ENCODE results near the gene ZNF398.
"Not testable (repeated sequence)": the region's sequence is repeated elsewhere in the genome, so short reads cannot be mapped to it uniquely, and the experiment has no call there.

Gene ZNF398, protein sequence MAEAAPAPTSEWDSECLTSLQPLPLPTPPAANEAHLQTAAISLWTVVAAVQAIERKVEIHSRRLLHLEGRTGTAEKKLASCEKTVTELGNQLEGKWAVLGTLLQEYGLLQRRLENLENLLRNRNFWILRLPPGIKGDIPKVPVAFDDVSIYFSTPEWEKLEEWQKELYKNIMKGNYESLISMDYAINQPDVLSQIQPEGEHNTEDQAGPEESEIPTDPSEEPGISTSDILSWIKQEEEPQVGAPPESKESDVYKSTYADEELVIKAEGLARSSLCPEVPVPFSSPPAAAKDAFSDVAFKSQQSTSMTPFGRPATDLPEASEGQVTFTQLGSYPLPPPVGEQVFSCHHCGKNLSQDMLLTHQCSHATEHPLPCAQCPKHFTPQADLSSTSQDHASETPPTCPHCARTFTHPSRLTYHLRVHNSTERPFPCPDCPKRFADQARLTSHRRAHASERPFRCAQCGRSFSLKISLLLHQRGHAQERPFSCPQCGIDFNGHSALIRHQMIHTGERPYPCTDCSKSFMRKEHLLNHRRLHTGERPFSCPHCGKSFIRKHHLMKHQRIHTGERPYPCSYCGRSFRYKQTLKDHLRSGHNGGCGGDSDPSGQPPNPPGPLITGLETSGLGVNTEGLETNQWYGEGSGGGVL

DNA sequence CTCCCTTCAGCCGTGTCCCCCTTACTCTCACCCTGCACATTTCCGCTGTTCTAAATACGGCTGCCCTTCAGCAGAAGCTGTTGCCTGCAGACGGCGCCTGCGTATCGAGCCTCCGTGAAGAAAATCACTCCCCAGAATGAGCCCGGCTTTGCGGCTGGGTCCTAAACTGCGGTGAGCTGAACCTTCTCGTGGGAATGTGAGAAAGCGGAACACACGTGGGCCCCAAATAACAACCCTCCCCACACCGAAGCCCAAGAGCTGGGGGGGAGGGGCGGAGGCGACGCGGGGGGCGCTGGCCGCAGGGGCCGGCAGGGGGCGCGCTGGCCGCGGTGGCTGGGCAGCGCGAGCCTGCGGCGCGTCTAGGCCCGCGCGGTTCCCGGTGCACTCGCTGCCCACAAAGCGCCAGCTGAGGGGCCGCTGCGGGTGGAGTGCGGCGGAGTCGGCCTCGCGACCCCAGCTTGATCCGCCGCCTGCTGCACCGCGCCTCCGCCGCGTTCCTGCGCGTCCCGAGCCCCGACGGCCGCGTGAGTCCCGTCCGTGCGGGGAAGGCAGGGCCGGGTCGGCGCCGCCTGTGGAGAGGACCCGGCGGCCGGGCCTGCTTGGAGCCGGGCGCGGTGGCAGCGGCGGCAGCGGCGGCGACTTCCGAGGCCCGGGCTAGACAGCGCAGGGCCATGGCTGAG, at the start of gene ZNF398:
ZNF398 (plus strand) TSS at position 382 of the 680 bp plus-strand sequence; CDS start at position 672, 290 bp downstream.
- peak; percentile 89 for DNase-seq

DNA sequence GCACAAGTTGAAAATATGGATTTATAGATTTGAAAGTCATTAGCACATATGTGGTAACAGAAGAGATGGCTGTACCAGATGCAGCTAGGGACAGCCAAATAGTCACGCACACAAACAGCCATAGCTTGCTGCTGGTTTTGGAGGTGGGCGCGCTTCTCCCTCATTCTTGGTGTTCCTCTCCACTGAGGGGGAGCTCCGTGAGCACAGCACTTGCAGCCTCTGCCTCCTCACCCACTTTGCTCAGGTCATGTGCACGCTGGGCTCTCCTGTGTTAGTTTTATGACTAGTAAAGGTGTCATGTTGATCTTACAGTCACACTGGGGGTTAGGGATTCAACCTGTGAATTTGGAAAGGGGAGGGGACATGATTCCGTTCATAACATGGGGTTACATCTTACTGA, 48.2 kb upstream of the ZNF398 start:
- no peak for DNase-seq

DNA sequence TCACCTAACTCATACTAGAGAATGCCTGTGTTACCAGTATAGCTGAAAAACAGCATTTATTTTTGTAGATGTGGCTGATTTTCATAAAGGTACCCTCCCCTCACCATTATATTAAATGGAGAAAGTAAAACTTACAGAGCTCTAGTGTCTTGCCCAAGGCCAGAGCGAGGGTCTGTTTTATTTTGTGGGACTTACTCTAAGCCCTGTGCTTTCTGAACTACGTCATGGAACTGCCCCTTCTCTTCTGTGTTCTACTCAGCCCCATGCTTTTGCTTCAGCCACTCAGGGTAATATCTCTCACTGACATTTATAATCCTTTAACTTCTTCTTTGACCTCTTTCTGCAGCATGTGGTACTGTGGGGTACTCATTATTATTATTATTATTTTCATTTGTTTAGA, 46.4 kb upstream of the ZNF398 start:
- no peak for DNase-seq

DNA sequence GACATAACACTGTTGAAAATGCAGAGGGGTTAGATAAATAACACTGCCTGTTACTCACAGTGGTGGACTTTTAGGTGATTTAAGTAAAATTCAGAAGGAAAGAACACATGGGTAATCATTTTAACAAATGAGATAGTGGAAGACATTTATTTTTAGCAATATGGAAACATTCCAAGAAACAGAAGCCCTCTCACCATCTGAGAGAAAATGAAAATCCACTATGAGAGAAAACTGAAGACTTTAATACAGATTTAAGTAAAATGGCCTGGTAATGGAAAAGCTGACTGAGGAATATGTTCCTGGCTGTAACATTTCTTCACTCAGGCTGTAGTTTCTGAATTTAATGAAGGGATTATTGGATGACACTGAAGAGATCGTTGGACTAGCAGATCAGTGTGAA, 44.6 kb upstream of the ZNF398 start:
- DNase-seq = no peak

DNA sequence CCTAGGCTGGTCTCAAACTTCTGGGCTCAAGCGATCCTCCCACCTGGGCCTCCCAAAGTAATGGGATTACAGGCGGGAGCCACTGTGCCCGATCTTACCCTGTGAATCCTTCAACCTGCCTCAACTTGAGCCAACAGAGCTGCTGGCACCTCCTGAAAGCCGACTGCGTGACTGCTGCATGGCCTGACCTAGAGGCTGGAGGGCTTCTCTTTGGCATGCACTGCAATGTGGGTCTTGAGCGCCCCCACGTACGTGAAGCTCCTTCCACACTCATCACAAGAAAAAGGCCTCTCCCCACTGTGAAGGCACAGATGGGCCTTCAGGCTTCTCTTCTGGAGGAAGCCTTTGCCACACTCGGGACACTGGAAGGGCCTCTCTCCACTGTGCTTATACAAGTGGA, 43.8 kb upstream of the ZNF398 start:
- no peak for DNase-seq

DNA sequence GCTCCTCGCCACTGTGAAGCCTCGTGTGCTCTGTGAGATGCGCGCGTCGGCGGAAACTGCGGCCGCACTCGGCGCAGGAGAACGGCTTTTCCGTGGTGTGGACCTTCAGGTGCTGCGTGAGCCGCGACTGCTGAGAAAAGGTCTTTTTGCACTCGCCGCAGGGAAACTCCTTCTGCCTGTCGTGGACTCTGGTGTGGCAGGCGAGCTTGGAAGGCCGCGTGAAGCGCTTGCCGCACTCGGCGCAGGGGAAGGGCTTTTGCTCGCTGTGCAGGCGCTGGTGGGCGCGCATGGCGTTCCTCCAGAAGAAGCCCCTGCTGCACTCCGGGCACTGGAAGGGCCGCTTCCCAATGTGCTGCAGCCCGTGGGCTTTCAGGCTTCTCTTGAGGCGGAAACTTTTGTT, 43.0 kb upstream of the ZNF398 start:
- DNase-seq = no peak

DNA sequence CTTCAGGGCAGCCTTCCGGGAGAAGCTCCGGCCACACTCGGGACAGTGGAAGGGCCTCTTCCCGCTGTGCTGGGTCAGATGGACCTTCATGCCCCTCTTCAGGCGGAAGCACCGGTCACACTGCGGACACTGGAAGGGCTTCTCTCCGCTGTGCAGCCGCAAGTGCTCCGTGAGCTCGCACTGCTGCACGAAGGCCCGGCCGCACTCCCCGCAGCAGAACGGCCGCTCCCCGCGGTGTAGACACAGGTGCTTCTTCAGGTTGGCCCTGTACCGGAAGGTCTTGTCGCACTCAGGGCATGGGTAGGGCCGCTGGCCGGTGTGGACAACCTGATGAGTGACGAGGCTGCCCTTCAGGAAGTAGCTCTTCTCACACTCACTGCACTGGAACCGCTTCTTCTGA, 42.5 kb upstream of the ZNF398 start:
- no peak for DNase-seq

DNA sequence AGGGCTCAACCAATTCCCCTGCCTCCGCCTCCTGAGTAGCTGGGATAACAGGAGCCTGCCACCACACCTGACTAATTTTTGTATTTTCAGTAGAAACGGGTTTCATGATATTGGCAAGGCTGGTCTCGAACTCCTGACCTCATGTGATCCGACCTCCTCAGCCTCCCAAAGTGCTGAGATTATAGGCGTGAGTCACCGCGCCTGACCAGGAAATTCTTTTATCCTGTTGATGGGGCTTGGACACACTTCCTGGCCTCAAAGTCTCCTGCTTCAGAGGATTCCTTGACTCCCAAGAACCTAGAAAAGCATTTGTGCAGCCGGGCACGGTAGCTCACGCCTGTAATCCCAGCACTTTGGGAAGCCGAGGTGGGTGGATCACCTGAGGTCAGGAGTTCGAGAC, 37.3 kb upstream of the ZNF398 start:
- DNase-seq = no peak

DNA sequence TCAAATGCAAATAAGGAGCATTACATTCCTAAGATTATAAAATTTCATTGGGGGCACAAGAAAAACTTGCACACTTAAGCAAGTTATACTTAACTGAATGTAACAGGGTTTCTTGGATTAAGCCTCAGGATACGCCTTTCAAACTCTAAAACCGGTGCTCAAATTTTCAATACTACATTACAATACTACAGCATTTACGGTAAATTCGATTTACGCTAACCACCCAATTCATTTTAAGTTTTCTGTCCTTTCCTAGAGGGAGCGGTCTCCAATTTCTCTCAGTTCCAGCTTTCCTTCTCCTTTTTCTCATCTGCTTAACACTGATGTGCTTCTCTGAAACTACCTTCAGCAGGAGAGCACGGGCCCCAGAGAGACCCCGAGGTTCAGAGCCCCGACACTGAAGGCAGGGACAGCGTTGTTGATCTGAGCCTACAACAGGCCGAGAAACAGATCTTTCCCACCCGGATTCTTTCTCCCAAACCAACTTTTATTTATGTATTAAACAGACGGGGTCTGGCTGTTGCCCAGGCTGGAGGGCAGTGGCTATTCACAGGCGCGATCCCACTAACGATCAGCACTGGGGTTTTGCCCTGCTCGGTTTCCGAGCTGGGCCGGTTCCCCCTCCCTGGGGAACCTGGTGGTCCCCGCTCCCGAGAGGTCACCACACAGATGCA, 21.9 kb upstream of the ZNF398 start:
- DNase-seq = peak; percentile 6

DNA sequence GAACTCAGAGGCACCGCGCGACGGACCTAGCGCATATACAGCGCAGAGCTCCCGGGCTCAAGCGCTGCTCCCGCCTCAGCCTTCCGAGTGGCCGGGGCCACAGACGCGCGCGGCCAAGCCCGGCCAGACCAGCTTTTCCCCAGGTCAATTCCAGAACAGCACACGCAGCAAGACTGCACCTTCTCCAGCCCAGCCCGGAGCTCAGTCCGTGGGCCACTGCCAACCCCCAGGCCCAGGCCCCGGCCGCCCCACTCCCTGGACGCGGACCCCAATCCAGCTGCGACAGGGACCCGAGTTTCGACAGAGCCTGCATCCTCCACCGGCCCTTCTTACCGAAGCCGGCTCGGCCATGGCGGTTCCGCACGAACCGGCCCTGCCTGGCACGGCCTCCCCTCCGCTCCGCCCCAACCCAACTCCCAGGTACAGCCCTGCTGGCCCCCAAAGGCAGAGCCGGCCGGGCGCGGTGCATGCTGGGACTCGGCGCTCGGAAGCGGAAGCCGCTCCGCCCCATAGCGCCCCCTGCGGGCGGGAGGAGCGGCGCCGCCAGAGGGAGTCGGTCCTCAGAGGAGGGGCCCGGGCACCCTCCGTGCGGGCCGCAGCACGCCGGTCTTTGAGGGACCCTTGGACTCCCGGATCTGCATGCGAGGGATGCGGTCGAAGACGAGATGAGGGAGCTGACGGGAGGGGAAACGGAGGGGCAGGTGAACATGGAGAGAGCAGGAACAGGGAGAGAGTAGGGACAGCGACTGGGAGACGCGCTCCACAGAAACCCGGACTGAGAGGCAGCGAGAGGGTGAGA, 21.2 kb upstream of the ZNF398 start, which contains the start of gene ZNF425:
ZNF425 (minus strand) TSS at position 462 of the 799 bp plus-strand sequence; CDS start at position 351, 111 bp downstream.
- DNase-seq = peak; percentile 98

DNA sequence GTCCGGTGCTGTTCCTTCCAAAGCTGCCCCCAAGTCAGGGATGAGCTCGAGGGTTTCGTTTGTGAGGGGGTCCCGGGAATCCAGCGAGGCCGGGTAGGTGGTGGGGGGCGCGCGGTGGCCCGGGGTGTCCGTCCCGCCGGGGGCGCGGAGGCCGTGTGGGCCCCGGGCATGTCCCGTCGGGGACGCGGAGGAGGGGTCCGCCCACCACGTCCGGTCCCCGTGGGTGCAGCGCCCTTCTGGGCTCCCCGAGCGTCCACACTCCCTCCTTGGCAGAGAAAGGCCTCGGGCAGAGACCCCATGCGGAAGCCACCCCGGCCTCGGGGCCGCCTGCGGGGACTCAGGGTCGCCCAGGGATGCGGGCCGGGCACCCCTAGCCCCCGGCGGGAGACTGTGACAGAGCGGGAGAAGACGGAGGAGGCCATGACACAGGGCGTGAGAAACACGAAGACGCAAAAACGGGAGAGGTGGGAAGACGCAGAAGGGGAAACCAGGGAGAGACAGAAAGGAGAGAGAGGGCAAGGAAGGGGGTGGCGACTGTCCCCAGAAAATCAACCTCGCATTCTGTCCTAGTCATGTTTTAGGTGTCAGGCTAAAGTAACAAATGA, 20.5 kb upstream of the ZNF398 start:
- peak; percentile 90 for DNase-seq

DNA sequence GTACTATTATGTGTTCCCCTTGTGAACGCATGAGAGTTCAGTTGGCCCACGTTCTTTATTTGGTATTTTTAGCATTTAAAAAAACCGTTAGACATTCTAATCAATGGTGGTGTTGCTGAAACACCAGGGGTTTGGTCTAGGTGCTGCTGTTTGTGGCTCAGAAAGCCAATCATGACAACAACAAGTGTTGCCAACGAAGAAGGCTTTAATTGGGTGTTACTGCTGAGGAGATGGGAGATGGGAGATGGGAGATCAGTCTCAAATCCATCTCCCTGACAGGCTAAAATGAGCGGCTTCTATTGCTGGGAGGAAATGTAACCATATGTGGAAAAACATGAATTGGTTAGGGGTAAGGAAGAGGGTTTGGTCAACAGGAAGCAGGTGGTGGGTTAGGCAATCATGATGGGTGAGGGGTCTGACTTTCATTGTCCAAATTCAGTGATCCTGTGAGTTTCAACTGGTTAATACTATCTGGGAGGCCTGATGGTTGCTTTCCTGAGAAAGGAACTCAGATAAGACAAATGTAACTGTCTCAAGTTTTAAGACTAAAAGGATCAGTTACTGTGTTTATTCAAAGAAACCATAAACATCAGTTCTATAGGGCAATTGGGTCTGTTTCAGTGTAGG, 16.6 kb upstream of the ZNF398 start:
- no peak for DNase-seq

DNA sequence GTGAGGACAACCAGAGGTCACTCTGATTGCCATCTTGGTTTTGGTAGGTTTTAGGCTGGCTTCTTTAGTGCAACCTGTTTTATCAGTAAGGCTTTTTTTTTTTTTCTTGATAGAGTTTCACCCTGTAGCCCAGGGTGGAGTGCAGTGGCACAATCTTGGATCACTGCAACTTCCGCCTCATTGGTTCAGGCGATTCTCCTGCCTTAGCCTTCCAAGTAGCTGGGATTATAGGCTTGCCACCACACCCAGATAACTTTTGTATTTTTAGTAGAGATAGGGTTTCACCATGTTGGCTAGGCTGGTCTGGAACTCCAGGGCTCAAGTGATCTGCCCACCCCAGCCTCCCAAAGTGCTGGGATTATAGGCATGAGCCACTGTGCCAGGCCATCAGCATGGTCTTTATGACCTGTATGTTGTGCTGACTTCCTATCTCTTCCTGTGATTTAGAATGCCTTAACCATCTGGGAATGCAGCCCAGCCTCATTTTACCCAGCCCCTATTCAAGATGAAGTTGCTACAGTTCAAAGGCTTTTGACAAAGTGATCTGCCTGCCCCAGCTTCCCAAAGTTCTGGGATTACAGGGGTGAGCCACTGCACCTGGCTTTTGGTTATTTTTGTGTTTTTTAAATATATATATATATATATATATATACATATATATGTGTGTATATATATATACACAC, 14.1 kb upstream of the ZNF398 start:
- DNase-seq = no peak

DNA sequence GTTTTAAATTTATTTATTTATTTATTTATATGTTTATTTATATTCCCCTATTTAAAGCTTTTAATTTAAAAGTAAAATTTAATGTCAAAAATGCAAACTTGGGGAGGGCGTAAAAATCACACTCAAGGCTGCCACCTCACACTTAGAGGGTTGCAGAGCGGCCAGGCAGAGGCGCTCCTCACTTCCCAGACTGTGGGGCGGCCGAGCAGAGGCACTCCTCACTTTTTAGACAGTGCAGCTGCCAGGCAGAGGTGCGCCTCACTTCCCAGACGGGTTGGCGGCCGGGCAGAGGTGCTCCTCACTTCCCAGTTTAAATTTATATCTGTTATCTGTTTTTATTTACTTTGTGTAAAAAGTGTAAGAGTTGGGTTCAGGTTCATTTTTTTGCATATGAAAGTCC, 11.1 kb upstream of the ZNF398 start:
- no peak for DNase-seq

DNA sequence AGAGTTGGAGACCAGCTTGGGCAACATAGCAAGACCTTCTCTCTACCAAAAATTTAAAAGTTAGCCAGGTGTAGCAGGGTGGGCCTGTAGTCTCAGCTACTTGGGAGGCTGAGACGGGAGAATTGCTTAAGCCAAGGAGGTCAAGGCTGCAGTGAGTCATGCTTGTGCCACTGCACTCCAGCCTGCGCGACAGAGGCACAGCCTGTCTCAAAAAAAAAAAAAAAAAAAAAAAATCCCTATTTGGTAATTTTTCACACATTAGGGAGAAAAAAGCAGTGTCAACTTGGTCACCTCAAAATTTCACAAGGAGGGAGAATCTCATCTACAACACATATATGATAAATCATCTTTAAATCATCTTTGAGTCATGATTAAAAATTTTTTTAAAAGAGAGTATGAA, 6.4 kb upstream of the ZNF398 start:
- no peak for DNase-seq

DNA sequence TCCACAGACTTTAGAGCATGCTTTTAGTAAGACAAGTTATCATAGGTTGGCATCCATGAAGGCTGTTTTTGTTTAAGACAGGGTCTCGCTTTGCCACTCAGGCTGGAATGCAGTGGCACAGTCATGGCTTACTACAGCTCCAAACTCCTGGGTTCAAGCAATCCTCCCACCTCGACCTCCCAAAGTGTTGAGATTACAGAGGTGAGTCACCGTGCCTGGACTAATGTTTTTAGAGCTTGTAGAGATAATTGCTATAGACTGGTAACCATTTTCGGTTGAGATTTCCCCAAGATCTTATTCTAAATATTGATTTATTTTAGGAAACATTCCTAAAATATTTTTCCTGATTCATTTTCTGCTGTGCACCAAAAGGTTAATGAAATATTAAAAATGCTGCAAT, 5.4 kb upstream of the ZNF398 start:
- no peak for DNase-seq

DNA sequence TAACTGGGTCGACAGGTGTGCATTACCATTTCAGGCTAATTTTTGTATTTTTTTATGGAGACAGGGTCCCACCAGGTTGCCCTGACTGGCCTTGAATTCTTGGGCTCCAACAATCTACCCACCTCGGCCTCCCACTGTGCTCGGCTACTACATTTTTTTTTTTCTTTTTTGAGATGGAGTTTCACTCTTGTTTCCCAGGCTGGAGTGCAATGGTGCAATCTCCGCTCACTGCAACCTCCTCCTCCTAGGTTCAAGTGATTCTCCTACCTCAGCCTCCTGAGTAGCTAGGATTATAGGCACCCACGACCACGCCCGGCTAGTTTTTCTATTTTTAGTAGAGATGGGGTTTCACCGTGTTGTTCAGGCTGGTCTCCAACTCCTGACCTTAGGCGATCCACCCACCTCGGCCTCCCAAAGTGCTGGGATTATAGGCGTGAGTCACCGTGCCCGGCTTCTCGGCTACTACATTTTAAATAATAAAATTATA, 2.8 kb upstream of the ZNF398 start:
- not testable (repeated sequence) for DNase-seq

DNA sequence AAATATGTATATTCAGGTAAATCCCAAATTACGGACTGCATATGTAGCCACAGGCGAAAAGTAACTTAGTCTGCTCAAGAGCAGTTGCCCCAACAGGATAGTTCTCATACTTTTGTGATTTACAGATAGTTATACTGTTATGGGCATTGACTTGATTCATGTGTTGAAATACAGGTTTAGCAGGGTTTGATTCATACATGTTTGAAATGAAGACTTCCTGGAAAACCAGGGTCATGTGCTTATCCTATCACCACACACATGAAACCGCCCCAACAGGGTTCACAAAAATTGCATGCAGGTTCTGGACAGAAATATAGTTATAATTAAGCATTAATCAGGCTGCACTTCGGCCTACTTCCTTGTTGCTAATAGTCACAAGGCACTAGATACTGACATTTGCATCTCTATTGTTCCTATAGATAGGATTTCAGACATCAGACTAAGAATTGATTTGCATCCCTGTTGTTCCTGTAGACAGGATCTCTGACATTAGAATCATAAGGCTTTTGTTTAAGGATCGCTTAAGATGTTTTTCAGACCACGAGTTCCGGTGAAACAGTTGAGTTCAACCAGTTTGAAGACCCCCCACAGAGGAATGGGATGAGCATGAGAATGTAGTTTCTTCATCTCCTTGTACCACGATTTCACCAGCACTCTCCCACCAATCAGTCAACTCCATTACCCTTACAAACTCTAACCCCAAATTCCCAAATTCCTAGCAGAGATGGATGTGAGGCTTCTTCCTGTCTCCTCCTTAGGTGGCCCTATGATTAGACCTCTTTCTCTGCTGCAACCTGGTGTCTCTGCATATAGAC, 2.0 kb upstream of the ZNF398 start:
- no peak for DNase-seq

DNA sequence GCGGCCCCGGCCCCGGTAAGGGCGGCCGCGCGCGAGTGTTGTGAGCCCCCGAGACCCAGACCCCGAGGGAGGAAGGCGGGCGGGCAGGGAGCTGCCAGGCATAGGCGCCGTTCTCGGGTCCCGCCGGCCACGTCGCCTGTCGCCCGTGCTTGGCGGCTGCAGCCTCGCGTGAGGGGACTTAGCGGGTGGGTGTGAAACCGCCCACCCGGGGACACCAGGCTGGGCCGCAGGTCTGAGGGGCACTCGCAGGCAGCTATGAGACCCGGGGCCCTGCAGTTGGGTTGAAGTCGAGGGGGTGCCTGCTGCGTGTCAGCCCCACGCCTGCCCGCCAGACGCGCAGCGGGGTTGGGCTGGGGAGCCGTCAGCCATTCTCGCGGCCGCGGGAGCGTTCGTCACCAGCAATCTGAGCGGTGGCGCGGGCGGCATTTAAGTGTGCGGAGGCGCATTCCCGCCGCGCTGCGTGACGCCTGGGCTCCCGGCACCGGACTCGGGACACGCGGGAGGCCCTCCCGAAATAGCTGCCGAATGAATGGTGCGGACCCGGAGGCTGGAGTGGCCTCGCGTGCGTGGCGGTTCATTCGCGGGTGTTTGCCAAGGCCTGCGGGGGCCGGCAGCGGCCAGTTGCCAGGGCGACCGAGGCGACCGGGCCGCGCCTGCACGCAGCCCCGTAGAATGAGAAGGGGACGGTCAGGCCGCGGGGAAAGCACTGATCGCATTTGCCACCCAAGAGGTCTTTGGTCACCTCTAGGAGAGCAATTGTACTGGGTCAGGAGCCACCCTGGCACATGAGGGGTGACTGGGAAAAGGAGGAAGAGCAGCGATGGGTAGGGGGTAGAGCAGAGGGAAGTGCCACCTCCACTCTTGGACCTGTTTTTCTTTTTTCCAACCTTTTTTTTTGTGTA, 750 bp downstream of the ZNF398 start:
- peak; percentile 89 for DNase-seq

All from retina (tissue), 1 donor.